COR-L47 (cell line): ENCODE data around the gene HDGFL3.
"Not testable (repeated sequence)": the region's sequence is repeated elsewhere in the genome, so short reads cannot be mapped to it uniquely, and the experiment has no call there.

Experiments
- DNase-seq: peaks from one replicate; lab custom pipeline; 2025; lab: John Stamatoyannopoulos, UW

Gene HDGFL3

GRCh38 chr15:83207660-83208366 is at the start of gene HDGFL3:
Gene HDGFL3 (minus strand): TSS chr15:83207823. CDS start chr15:83207414, 409 bp downstream.
- peak; percentile 68 for DNase-seq

GRCh38 chr15:83250781-83251180 is 43.2 kb upstream of the HDGFL3 start:
- no peak for DNase-seq

GRCh38 chr15:83249030-83249343 is 41.4 kb upstream of the HDGFL3 start:
- no peak for DNase-seq

GRCh38 chr15:83248151-83249029 is 40.8 kb upstream of the HDGFL3 start:
- peak; percentile 23 for DNase-seq

GRCh38 chr15:83243634-83244033 is 36.0 kb upstream of the HDGFL3 start:
- no peak for DNase-seq

GRCh38 chr15:83230242-83230641 is 22.6 kb upstream of the HDGFL3 start:
- DNase-seq: no peak

GRCh38 chr15:83225449-83225848 is 17.8 kb upstream of the HDGFL3 start:
- DNase-seq: no peak

- not testable (repeated sequence) for DNase-seq
These were observed 14.2 kb upstream of the HDGFL3 start for GRCh38 chr15:83221781-83222180.

GRCh38 chr15:83219026-83219425 is 11.4 kb upstream of the HDGFL3 start:
- no peak for DNase-seq

- no peak for DNase-seq
These were observed 7.7 kb upstream of the HDGFL3 start for GRCh38 chr15:83215306-83215705.

GRCh38 chr15:83210619-83211018 is 3.0 kb upstream of the HDGFL3 start:
- peak; percentile 79 for DNase-seq

- no peak for DNase-seq
These were observed 1.7 kb upstream of the HDGFL3 start for GRCh38 chr15:83209333-83209732.

- peak; percentile 39 for DNase-seq
These were observed 691 bp upstream of the HDGFL3 start for GRCh38 chr15:83208367-83208661.

- peak; percentile 39 for DNase-seq
These were observed 489 bp downstream of the HDGFL3 start for GRCh38 chr15:83207009-83207659.

- DNase-seq: no peak
These were observed 1.1 kb downstream of the HDGFL3 start for GRCh38 chr15:83206526-83207008.

- peak; percentile 16 for DNase-seq
These were observed 1.8 kb downstream of the HDGFL3 start for GRCh38 chr15:83205725-83206324.

GRCh38 chr15:83204697-83205096 is 2.9 kb downstream of the HDGFL3 start:
- no peak for DNase-seq

GRCh38 chr15:83203543-83203942 is 4.1 kb downstream of the HDGFL3 start:
- no peak for DNase-seq

GRCh38 chr15:83200589-83200988 is 7.0 kb downstream of the HDGFL3 start:
- no peak for DNase-seq

GRCh38 chr15:83200162-83200561 is 7.5 kb downstream of the HDGFL3 start:
- no peak for DNase-seq

- no peak for DNase-seq
These were observed 8.3 kb downstream of the HDGFL3 start for GRCh38 chr15:83199288-83199687.

- no peak for DNase-seq
These were observed 9.1 kb downstream of the HDGFL3 start for GRCh38 chr15:83198476-83198875.
